ENCODE results near the gene KIRREL3. TPM values are rescaled to one million over a fixed set of nuclear protein-coding genes. Genes with fewer than 3 reads are reported as not detected.
A peak's percentile ranks its signal among the peaks of the same experiment; 100 is the strongest.

KIRREL3 gene
- total and polyA plus RNA-seq, 2 of the 4 experiments (the other 2 are of a cell fraction), result 10.9 to 15.9 TPM

- intact Hi-C loops (cut with micrococcal nuclease) (no loop called here), dilution Hi-C loops (cut with HindIII; ENCODE audit: low sequenced_read_pairs, unreplicated experiment) (no loop called here), in situ Hi-C loops (cut with MboI; ENCODE audit: low sequenced_read_pairs) (no loop called here)
- H3K4me2 ChIP-seq (ENCODE audit: low read depth, low read length), result peak overlapping the region; percentile 34
- peaks cover 0 to 3% of the 10 kb centered on the region in 2 experiments; a peak in 2 of 4 replicates for H3K79me1 ChIP-seq (ENCODE audit: low read depth in 1 of 2, low read length in 2 of 2)
- H2AK5ac ChIP-seq (ENCODE audit: low read depth, low read length), result no peak overlapping the region
- H3K23ac ChIP-seq (ENCODE audit: low read depth, low read length), result peak overlapping the region; percentile 68; the same call in 1 of the 2 replicates
- H2AK9ac ChIP-seq (replicated peaks; ENCODE audit: low read depth, low read length, poor library complexity), result peak overlapping the region; percentile 11
- H4K5ac ChIP-seq (ENCODE audit: low read depth, low read length), result no peak overlapping the region
- H3K4me3 ChIP-seq (ENCODE audit: insufficient read depth, low read depth, low read length), result no peak overlapping the region
- peak; percentile 41 for DNase-seq
- H3K18ac ChIP-seq (ENCODE audit: low read depth, low read length), result no peak overlapping the region; the same call in 1 of the 2 replicates
- CTCF ChIA-PET, result no interaction called here
- H2BK20ac ChIP-seq (ENCODE audit: low read depth, low read length), result no peak overlapping the region
- peak; percentile 70 for ATAC-seq (ENCODE audit: low read depth)
- no peak overlapping the region for H4K8ac ChIP-seq (ENCODE audit: low read depth in 2 of 2, low read length in 2 of 2)
- no peak overlapping the region for H3K9ac ChIP-seq (ENCODE audit: low read depth, low read length)
- WGBS, 2 experiments (ENCODE audit: extremely low coverage in 2 of 2, insufficient read length in 1 of 2), result 20% methylated on average over 1 of the region's 2 CpGs; no CpG with 5 or more reads in 1 of the 2 experiments
- no peaks in the 10 kb centered on the region for H3K9me3 ChIP-seq (ENCODE audit: control insufficient read depth, insufficient read depth, low read length)
- H4K20me1 ChIP-seq (ENCODE audit: insufficient read depth, low read length), result no peaks in the 10 kb centered on the region
- peaks cover 10% of the 10 kb centered on the region for H3K4me1 ChIP-seq (ENCODE audit: control insufficient read depth, insufficient read depth, low read length)
- POLR2A ChIA-PET (ENCODE audit: unreplicated experiment), result no interaction called here
- no peak overlapping the region for H2BK120ac ChIP-seq (ENCODE audit: low read depth, low read length)
- no peak overlapping the region for H4K91ac ChIP-seq (ENCODE audit: insufficient read depth, low read depth, low read length)
- H3K27ac ChIP-seq (ENCODE audit: insufficient read depth, low read length), result no peak overlapping the region
- H3K4ac ChIP-seq (ENCODE audit: low read depth, low read length), result no peak overlapping the region
- peaks cover 3% of the 10 kb centered on the region; the same call in 1 of the 2 replicates for H3K9me1 ChIP-seq (ENCODE audit: insufficient read depth, low read length)
- TF ChIP-seq RCOR1 (IDR thresholded peaks at IDR 0.05; ENCODE audit: insufficient replicate concordance, low read length) (no peak), MAZ (IDR thresholded peaks at IDR 0.05; ENCODE audit: borderline replicate concordance, low read depth, low read length) (no peak), CEBPB (IDR thresholded peaks at IDR 0.05; ENCODE audit: low read depth, low read length) (peak; percentile 34; the same call in 1 of the 2 replicates), BHLHE40 (IDR thresholded peaks at IDR 0.05; ENCODE audit: low read depth, low read length) (no peak), MAFK (IDR thresholded peaks at IDR 0.05; ENCODE audit: low read depth, low read length) (no peak), FOS (IDR thresholded peaks at IDR 0.05; ENCODE audit: low read depth, low read length) (no peak)
- no peaks in the 10 kb centered on the region for H3K27me3 ChIP-seq (ENCODE audit: control insufficient read depth, insufficient read depth, low read length)
- H3K56ac ChIP-seq (ENCODE audit: extremely low read depth, insufficient read depth, low read length), result no peak overlapping the region
- peak overlapping the region; percentile 58 for H3K14ac ChIP-seq (replicated peaks; ENCODE audit: low read depth, low read length)
- H2BK5ac ChIP-seq (ENCODE audit: low read depth, low read length, poor library complexity, severe bottlenecking), result no peak overlapping the region
- no TSS peak for BruUV-seq (replicated peaks)
- peak overlapping the region; percentile 43 for H2AFZ ChIP-seq (replicated peaks; ENCODE audit: low read length, poor library complexity)
- no peak overlapping the region for H2BK15ac ChIP-seq (ENCODE audit: low read depth, low read length)
- no peaks in the 10 kb centered on the region for H3K36me3 ChIP-seq (ENCODE audit: control insufficient read depth, insufficient read depth, low read length)
Measured at GRCh38 chr11:126655807-126656128, 344.8 kb downstream of the KIRREL3 start.

Data from IMR-90 (cell line).